Heart left ventricle (tissue), 13 donors: Measurements from ENCODE around the gene CSNK1D.

Experiments
- POLR2A ChIP-seq, 2 donors: fragments of 450-650 bp; IDR thresholded peaks; one replicate each; pipeline ENCODE4 v1.6.1; 2017; ENCODE audit warnings: antibody characterized with exemption in 2 of 2, mild to moderate bottlenecking in 2 of 2, moderate library complexity in 2 of 2
- TF ChIP-seq, protein P1 (sequence below), 12 donors: fragments of 200-600 bp; sonication (generic) in 4 of 12; IDR thresholded peaks; one replicate each; pipeline versions ENCODE4 v1.5.0 to v1.8.0; 2018 to 2022; ENCODE audit warnings: antibody characterized with exemption in 12 of 12, mild to moderate bottlenecking in 5 of 12
- donor health status: ischemic (EF 13 %, LVEDD 7.1; RV severe dilation, severe dysfunction).
- donor health status: DM: no; HTN: yes; CAD: no.
- donor health status: DM: no; HTN: no; CAD: no.
- donor health status: ischemic (EF 25% LVEDD 6.9; RV normal size, moderate dysfunction).
- donor health status: ischemic (EF 25% LVEDD 5.7; RV mildly dilated, moderate dysfunction).
- donor health status: ischemic (EF 35%, LVEDD 5.7; RV mildly dilated, moderate dysfunction).
- donor health status: nonischemic (EF 11% LVEDD 7.7; RV severe dilation, severe dysfunction).
- donor health status: DM: yes; HTN: yes; CAD: no.
- donor health status: PGD.
- donor health status: ischemic (EF 29% LVEDD 5.4; RV normal size, mild dysfunction).
- donor health status: nonischemic (EF 23%, LVEDD 6.1; RV moderate dilation, normal function).

DNA sequence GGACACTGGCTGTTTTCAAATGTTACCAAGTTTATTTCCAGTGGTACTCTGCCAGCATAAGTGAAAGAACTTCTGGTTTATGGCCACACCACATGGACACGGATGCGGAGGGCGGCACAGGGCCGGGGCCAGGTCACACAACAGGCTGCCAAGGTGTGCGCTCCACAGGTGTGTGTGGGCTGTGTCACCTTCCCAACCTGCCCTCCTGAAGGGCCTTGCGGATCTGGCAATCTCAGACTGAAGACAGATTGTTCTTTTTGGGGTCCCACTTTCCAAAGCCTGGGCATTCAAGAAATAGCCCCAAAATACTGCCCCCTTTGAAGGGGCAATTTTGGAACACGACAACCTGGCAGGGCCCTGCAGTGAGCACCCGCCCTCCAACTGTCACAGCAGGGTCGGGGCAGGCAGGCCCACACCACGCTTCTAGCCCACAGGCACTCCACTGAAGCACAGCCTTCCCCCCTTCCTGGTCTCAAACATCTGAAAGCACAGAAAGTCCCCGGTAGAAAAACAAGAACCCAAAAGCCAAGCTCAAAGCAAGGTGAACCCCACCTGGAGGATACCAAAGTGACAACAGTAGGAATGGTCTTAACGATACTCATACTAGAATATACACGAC lies 3.5 kb downstream of the CSNK1D start:
- TF ChIP-seq, protein P1, sequence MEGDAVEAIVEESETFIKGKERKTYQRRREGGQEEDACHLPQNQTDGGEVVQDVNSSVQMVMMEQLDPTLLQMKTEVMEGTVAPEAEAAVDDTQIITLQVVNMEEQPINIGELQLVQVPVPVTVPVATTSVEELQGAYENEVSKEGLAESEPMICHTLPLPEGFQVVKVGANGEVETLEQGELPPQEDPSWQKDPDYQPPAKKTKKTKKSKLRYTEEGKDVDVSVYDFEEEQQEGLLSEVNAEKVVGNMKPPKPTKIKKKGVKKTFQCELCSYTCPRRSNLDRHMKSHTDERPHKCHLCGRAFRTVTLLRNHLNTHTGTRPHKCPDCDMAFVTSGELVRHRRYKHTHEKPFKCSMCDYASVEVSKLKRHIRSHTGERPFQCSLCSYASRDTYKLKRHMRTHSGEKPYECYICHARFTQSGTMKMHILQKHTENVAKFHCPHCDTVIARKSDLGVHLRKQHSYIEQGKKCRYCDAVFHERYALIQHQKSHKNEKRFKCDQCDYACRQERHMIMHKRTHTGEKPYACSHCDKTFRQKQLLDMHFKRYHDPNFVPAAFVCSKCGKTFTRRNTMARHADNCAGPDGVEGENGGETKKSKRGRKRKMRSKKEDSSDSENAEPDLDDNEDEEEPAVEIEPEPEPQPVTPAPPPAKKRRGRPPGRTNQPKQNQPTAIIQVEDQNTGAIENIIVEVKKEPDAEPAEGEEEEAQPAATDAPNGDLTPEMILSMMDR (IDR thresholded peaks at IDR 0.05): no peak
- no peak for TF ChIP-seq POLR2A (IDR thresholded peaks at IDR 0.05)
